CD14-positive monocyte (primary cell): Measurements from ENCODE around the gene PREX1. TPM values are rescaled to one million over a fixed set of nuclear protein-coding genes. Genes with fewer than 3 reads are reported as not detected.

Source experiments
- DNase-seq, 3 donors: peaks; one replicate each; pipeline ENCODE4 v3.0.0-alpha.2; 2011 to 2022
- H2AFZ ChIP-seq: 2 replicates; pipeline ENCODE4 v1.6.0; 2012; ENCODE audit warnings: mild to moderate bottlenecking, low read depth, low read length, inconsistent platforms; ENCODE audit not compliant: insufficient read depth, poor library complexity, severe bottlenecking
- H3K27ac ChIP-seq, 2 donors: 1 replicate in 1 of 2; 2 replicates in 1 of 2; pipeline ENCODE4 v1.5.1; 2012 to 2013; ENCODE audit warnings: low read length in 2 of 2, control low read depth in 1 of 2, inconsistent platforms in 1 of 2, low read depth in 1 of 2, mild to moderate bottlenecking in 1 of 2
- H3K27me3 ChIP-seq, 2 donors: one replicate each; pipeline versions ENCODE4 v1.6.0 to v1.6.1; 2011 to 2013; ENCODE audit warnings: low read length in 2 of 2; ENCODE audit not compliant: control insufficient read depth in 2 of 2, insufficient read depth in 2 of 2
- H3K36me3 ChIP-seq, 2 donors: replicated peaks in 1 of 2; 1 replicate in 1 of 2; 2 replicates in 1 of 2; pipeline versions ENCODE4 v1.5.1 to v1.6.1; 2012 to 2013; ENCODE audit warnings: low read length in 2 of 2, control low read depth in 1 of 2, inconsistent platforms in 1 of 2, mild to moderate bottlenecking in 1 of 2; ENCODE audit not compliant: insufficient read depth in 2 of 2, control insufficient read depth in 1 of 2
- H3K4me1 ChIP-seq, 2 donors: 1 replicate in 1 of 2; 2 replicates in 1 of 2; pipeline versions ENCODE4 v1.5.1 to v1.6.1; 2012 to 2013; ENCODE audit warnings: low read length in 2 of 2, control low read depth in 1 of 2, inconsistent platforms in 1 of 2, mild to moderate bottlenecking in 1 of 2, moderate library complexity in 1 of 2; ENCODE audit not compliant: insufficient read depth in 2 of 2, control insufficient read depth in 1 of 2
- H3K4me2 ChIP-seq: replicated peaks from 2 replicates; pipeline ENCODE3; 2012; ENCODE audit warnings: low read length, moderate library complexity, mild to moderate bottlenecking; ENCODE audit not compliant: poor library complexity, severe bottlenecking; ENCODE audit errors: extremely low read depth
- H3K4me3 ChIP-seq, 3 experiments: fragments of 200-600 bp in 1 of 3; sonication (generic) in 1 of 3; replicated peaks in 1 of 3; 1 replicate in 2 of 3; 2 replicates in 1 of 3; pipeline ENCODE4 v1.5.1; 2011 to 2013; ENCODE audit warnings: low read length in 3 of 3, mild to moderate bottlenecking in 3 of 3, control low read depth in 2 of 3, low read depth in 2 of 3, inconsistent platforms in 1 of 3, moderate library complexity in 1 of 3
- H3K79me2 ChIP-seq: 2 replicates; pipeline ENCODE4 v1.6.0; 2012; ENCODE audit warnings: mild to moderate bottlenecking, control low read depth, inconsistent platforms, low read length, moderate library complexity; ENCODE audit not compliant: insufficient read depth
- H3K9ac ChIP-seq: 2 replicates; pipeline ENCODE4 v1.6.0; 2017; ENCODE audit warnings: low read length, mild to moderate bottlenecking; ENCODE audit not compliant: insufficient read depth, poor library complexity, severe bottlenecking
- H3K9me3 ChIP-seq, 2 donors: replicated peaks in 1 of 2; 1 replicate in 1 of 2; 2 replicates in 1 of 2; pipeline versions ENCODE4 v1.5.1 to v1.6.1; 2012 to 2013; ENCODE audit warnings: low read length in 2 of 2, control low read depth in 1 of 2; ENCODE audit not compliant: control insufficient read depth in 1 of 2, insufficient read depth in 1 of 2
- H4K20me1 ChIP-seq: 2 replicates; pipeline ENCODE4 v1.6.0; 2012; ENCODE audit warnings: mild to moderate bottlenecking, low read length, control low read depth, moderate library complexity; ENCODE audit not compliant: insufficient read depth
- H3K27ac Mint-ChIP-seq, 7 donors: one replicate each; pipeline ENCODE4 v1.8.0; 2020; ENCODE audit warnings: mild to moderate bottlenecking in 7 of 7, mixed read lengths in 7 of 7, moderate library complexity in 6 of 7, inconsistent platforms in 2 of 7
- H3K27me3 Mint-ChIP-seq, 3 donors: one replicate each; pipeline ENCODE4 v1.8.0; 2021 to 2022; ENCODE audit warnings: low read depth in 3 of 3, mild to moderate bottlenecking in 3 of 3, mixed read lengths in 3 of 3, moderate library complexity in 3 of 3, inconsistent platforms in 1 of 3
- H3K36me3 Mint-ChIP-seq, 2 donors: one replicate each; pipeline ENCODE4 v1.8.0; 2020; ENCODE audit warnings: mixed read lengths in 2 of 2, inconsistent platforms in 1 of 2, mild to moderate bottlenecking in 1 of 2
- H3K4me1 Mint-ChIP-seq: one replicate; pipeline ENCODE4 v1.8.0; 2020; ENCODE audit warnings: mild to moderate bottlenecking, mixed read lengths
- H3K4me3 Mint-ChIP-seq, 2 donors: one replicate each; pipeline ENCODE4 v1.8.0; 2020; ENCODE audit warnings: mild to moderate bottlenecking in 2 of 2, mixed read lengths in 2 of 2, moderate library complexity in 1 of 2
- H3K9me3 Mint-ChIP-seq, 7 donors: one replicate each; pipeline ENCODE4 v1.8.0; 2020 to 2022; ENCODE audit warnings: mixed read lengths in 7 of 7, mild to moderate bottlenecking in 6 of 7, moderate library complexity in 6 of 7, inconsistent platforms in 2 of 7
- CTCF ChIP-seq: fragments of 200-600 bp; IDR thresholded peaks from one replicate; pipeline ENCODE4 v1.8.0; 2022; ENCODE audit warnings: antibody characterized with exemption, mild to moderate bottlenecking
- WGBS: methylation state at CpG from one replicate; pipeline ENCODE4 v1.1.5; 2013; ENCODE audit warnings: missing lambda C conversion rate; ENCODE audit not compliant: insufficient coverage; 5-methylcytosine and 5-hydroxymethylcytosine counted together
- intact Hi-C, 2 donors: fragments of 100-400 bp; cut with micrococcal nuclease; formaldehyde crosslinking; loops; one replicate each; pipeline versions ENCODE4 v1.15.0 to v1.15.1; 2023
- polyA plus RNA-seq, 3 donors: library from polyadenylated mRNA; depleted of rRNA in 1 of 3; unstranded in 2 of 3; stranded (reverse) in 1 of 3; fragments of 300-500 nt in 2 of 3; fragments of >200 nt in 1 of 3; fragmentation: Illumina TruSeq in 2 of 3; gene quantifications; 1 replicate in 2 of 3; 2 replicates in 1 of 3; pipeline ENCODE4 v1.2.3, GENCODE V29; 2012 to 2021

The PREX1 gene
- polyA plus RNA-seq, 3 donors = 24.3 to 114 (median 27.5) TPM

- intact Hi-C loops = loop anchor here in 1 of 2 donors (2.0 to 10.0 kb wide), 2 partner anchors 168 to 248 kb away; partner anchors contain the start of gene PREX1
- Mint-ChIP-seq H3K4me3 (no peak overlapping the region), H3K27me3 (peaks cover 0 to 2% (median 0%) of the 10 kb centered on the region in 3 donors), H3K4me1 (peaks cover 8% of the 10 kb centered on the region), H3K9me3 (peaks cover 0 to 2% (median 0%) of the 10 kb centered on the region in 7 donors), H3K27ac (peak overlapping the region in 2 of 7 donors; percentile 14 to 42), H3K36me3 (peaks cover 93 to 96% of the 10 kb centered on the region in 2 donors)
- Histone ChIP-seq H3K9ac (no peak overlapping the region), H3K4me3 (no peak overlapping the region), H3K79me2 (peaks cover 5% of the 10 kb centered on the region), H3K27ac (no peak overlapping the region), H3K27me3 (no peaks in the 10 kb centered on the region), H3K4me2 (no peak overlapping the region), H2AFZ (no peak overlapping the region), H3K36me3 (peaks cover 90 to 97% of the 10 kb centered on the region in 2 donors), H3K4me1 (no peaks in the 10 kb centered on the region), H3K9me3 (no peaks in the 10 kb centered on the region), H4K20me1 (peaks cover 98% of the 10 kb centered on the region)
- no peak for TF ChIP-seq CTCF
- WGBS = 97% methylated on average over 12 of the region's 15 CpGs
- no peak for DNase-seq
Measured at GRCh38 chr20:48656661-48657211, 171.1 kb downstream of the PREX1 start.

GRCh38 chr20:48656137-48656536 lies 171.7 kb downstream of the PREX1 start:
- H3K9ac ChIP-seq = no peak overlapping the region
- Mint-ChIP-seq H3K27ac (peak overlapping the region in 3 of 7 donors; percentile 34 to 81 (median 42)), H3K4me3 (no peak overlapping the region), H3K36me3 (peaks cover 95 to 99% of the 10 kb centered on the region in 2 donors), H3K27me3 (peaks cover 0 to 4% (median 0%) of the 10 kb centered on the region in 3 donors), H3K4me1 (peaks cover 8% of the 10 kb centered on the region), H3K9me3 (peaks cover 0 to 1% (median 0%) of the 10 kb centered on the region in 7 donors)
- DNase-seq = no peak
- intact Hi-C loops = loop anchor here in 1 of 2 donors (2.0 to 10.0 kb wide), 2 partner anchors 169 to 249 kb away; partner anchors contain the start of gene PREX1
- H3K9me3 ChIP-seq = no peaks in the 10 kb centered on the region
- peaks cover 100% of the 10 kb centered on the region for H4K20me1 ChIP-seq
- H2AFZ ChIP-seq = no peak overlapping the region
- no peak overlapping the region for H3K27ac ChIP-seq
- H3K79me2 ChIP-seq = peaks cover 5% of the 10 kb centered on the region
- H3K27me3 ChIP-seq = no peaks in the 10 kb centered on the region
- no peak for TF ChIP-seq CTCF
- no peak overlapping the region for H3K4me3 ChIP-seq
- no peaks in the 10 kb centered on the region for H3K4me1 ChIP-seq
- 96% methylated on average over 8 of the region's 8 CpGs for WGBS
- peaks cover 93 to 100% of the 10 kb centered on the region in 2 donors for H3K36me3 ChIP-seq
- H3K4me2 ChIP-seq = no peak overlapping the region
